Right lobe of liver (tissue), 6 donors: ENCODE data around the gene PFKL. TPM values are rescaled to one million over a fixed set of nuclear protein-coding genes. Genes with fewer than 3 reads are reported as not detected.

Source experiments
- ATAC-seq, 4 donors: fragments of 200-7000 bp; cut with Tn5 transposase; one replicate each; pipeline ENCODE4 v1.9.1; 2020; ENCODE audit warnings: mild to moderate bottlenecking in 4 of 4, moderate library complexity in 4 of 4
- DNase-seq, 3 donors: peaks; one replicate each; pipeline ENCODE4 v3.0.0-alpha.2; 2020
- H3K27ac ChIP-seq, 3 donors: fragments of 200-600 bp; one replicate each; pipeline ENCODE4 v1.8.0; 2022
- H3K27me3 ChIP-seq, 2 donors: fragments of 200-600 bp; one replicate each; pipeline ENCODE4 v1.8.0; 2022
- H3K36me3 ChIP-seq, 4 donors: fragments of 200-600 bp; sonication (generic) in 1 of 4; one replicate each; pipeline versions ENCODE4 v1.5.1 to v1.8.0; 2017 to 2022; ENCODE audit warnings: control low read depth in 1 of 4
- H3K4me1 ChIP-seq, 4 donors: fragments of 200-600 bp; sonication (generic) in 1 of 4; one replicate each; pipeline versions ENCODE4 v1.5.1 to v1.8.0; 2017 to 2022; ENCODE audit warnings: control low read depth in 1 of 4
- H3K4me3 ChIP-seq, 3 donors: fragments of 200-600 bp; one replicate each; pipeline ENCODE4 v1.8.0; 2022
- H3K9me3 ChIP-seq, 4 donors: fragments of 200-600 bp; sonication (generic) in 1 of 4; one replicate each; pipeline versions ENCODE4 v1.5.1 to v1.8.0; 2017 to 2022; ENCODE audit warnings: control low read depth in 1 of 4
- CTCF ChIP-seq, 4 donors: fragments of 200-600 bp in 3 of 4; fragments of 450-650 bp in 1 of 4; IDR thresholded peaks; one replicate each; pipeline versions ENCODE4 v1.5.1 to v1.8.0; 2016 to 2022; ENCODE audit warnings: antibody characterized with exemption in 4 of 4, mild to moderate bottlenecking in 2 of 4
- POLR2A ChIP-seq: fragments of 450-650 bp; IDR thresholded peaks from one replicate; pipeline ENCODE4 v1.6.1; 2017; ENCODE audit warnings: antibody characterized with exemption, mild to moderate bottlenecking
- WGBS: methylation state at CpG from one replicate; pipeline ENCODE4 v1.1.6; 2018; ENCODE audit warnings: low coverage, low lambda C conversion rate; ENCODE audit not compliant: insufficient coverage; ENCODE audit errors: missing lambda C conversion rate; 5-methylcytosine and 5-hydroxymethylcytosine counted together
- intact Hi-C, 2 donors: fragments of 100-400 bp; cut with DNase I; formaldehyde crosslinking; loops; one replicate each; pipeline versions ENCODE4 v1.11.2 to v1.14.1; 2022
- total RNA-seq, 6 experiments: library from RNA; depleted of rRNA in 2 of 6; stranded (reverse); fragments of >200 nt in 2 of 6; fragmentation: NEBNext Ultra II Directional in 3 of 6; extraction: Animal tissue kit (Norgen Biotek cat#: 25700) in 3 of 6; gene quantifications; one replicate each; pipeline versions ENCODE4 v1.1.0 to v1.2.4, GENCODE V29; 2016 to 2023
- donor health status: DM: no; HTN: yes; CAD: no.
- donor health status: DM: no; HTN: no; CAD: no.
- donor health status: DM: no; HTN: no; CAD: no.
- donor health status: DM: no; HTN: yes; CAD: no.
- donor health status: DM: no; HTN: yes; CAD: no.

Gene PFKL
- total RNA-seq, 6 experiments from 2014 or later, result 68.3 to 97.6 (median 73.7) TPM

DNA sequence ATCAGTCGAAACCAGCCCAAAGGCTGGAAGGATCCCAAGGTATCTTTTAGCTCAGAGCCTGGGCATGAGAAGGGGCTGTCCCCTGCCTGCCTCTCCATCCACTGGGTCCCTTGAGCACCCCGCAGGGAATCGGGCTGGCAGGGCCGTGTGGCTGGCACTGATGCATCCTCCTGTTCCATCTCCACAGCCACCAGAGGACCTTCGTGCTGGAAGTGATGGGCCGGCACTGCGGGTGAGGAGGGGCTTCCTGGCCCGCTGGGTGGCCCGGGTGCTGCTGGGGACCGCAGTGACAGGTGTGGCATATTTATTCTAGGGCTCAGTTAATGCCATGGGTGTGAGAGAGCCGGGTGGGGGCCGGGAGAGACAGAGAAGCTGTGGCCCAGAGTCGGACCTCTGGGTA lies 13.6 kb downstream of the PFKL start:
- WGBS, result no CpG with 5 or more reads among the region's 13 CpGs

GRCh38 chr21:44314128-44314527 lies 14.3 kb downstream of the PFKL start:
- no peaks in the 10 kb centered on the region for H3K4me1 ChIP-seq
- ATAC-seq (no peak), DNase-seq (no peak)
- 92% methylated on average over 6 of the region's 15 CpGs for WGBS
- intact Hi-C loops, result no loop called here
- TF ChIP-seq POLR2A (no peak), CTCF (IDR thresholded peaks at IDR 0.05) (no peak)
- H3K4me3 ChIP-seq, result no peak overlapping the region
- no peaks in the 10 kb centered on the region for H3K9me3 ChIP-seq
- no peak overlapping the region for H3K27ac ChIP-seq
- no peaks in the 10 kb centered on the region for H3K27me3 ChIP-seq
- peaks cover 0 to 36% (median 5%) of the 10 kb centered on the region in 4 donors for H3K36me3 ChIP-seq

More for the DNA sequence above, 13.6 kb downstream of the PFKL start:
- no peaks in the 10 kb centered on the region for H3K9me3 ChIP-seq
- ATAC-seq (no peak), DNase-seq (no peak)
- H3K4me1 ChIP-seq, result no peaks in the 10 kb centered on the region
- H3K36me3 ChIP-seq, result peaks cover 0 to 36% (median 5%) of the 10 kb centered on the region in 4 donors
- H3K4me3 ChIP-seq, result no peak overlapping the region
- H3K27me3 ChIP-seq, result no peaks in the 10 kb centered on the region
- intact Hi-C loops, result no loop called here
- TF ChIP-seq CTCF (IDR thresholded peaks at IDR 0.05) (no peak), POLR2A (no peak)
- H3K27ac ChIP-seq, result no peak overlapping the region

GRCh38 chr21:44314561-44314960 lies 14.7 kb downstream of the PFKL start:
- Histone ChIP-seq H3K9me3 (no peaks in the 10 kb centered on the region), H3K4me1 (no peaks in the 10 kb centered on the region), H3K4me3 (no peak overlapping the region), H3K27ac (no peak overlapping the region), H3K36me3 (peaks cover 0 to 40% (median 5%) of the 10 kb centered on the region in 4 donors), H3K27me3 (no peaks in the 10 kb centered on the region)
- DNase-seq (no peak), ATAC-seq (no peak)
- intact Hi-C loops, result no loop called here
- TF ChIP-seq POLR2A (no peak), CTCF (IDR thresholded peaks at IDR 0.05) (no peak)
- no CpG with 5 or more reads among the region's 11 CpGs for WGBS

- Histone ChIP-seq H3K36me3 (peaks cover 0 to 37% (median 5%) of the 10 kb centered on the region in 4 donors), H3K9me3 (no peaks in the 10 kb centered on the region), H3K4me3 (no peak overlapping the region), H3K4me1 (no peaks in the 10 kb centered on the region), H3K27me3 (no peaks in the 10 kb centered on the region), H3K27ac (no peak overlapping the region)
- no peak for ATAC-seq
- no CpG with 5 or more reads among the region's 16 CpGs for WGBS
- TF ChIP-seq POLR2A, result no peak
- no peak for TF ChIP-seq CTCF (IDR thresholded peaks at IDR 0.05)
- DNase-seq, result no peak
- intact Hi-C loops, result no loop called here
Observed at GRCh38 chr21:44315691-44316203, 15.9 kb downstream of the PFKL start.
